GM11168 (cell line): ENCODE data around the gene MMGT1.

Experiments used
- in situ Hi-C: fragments of 300-500 bp; cut with MboI; formaldehyde crosslinking; loops from one replicate; pipeline ENCODE4 v1.12.0; 2022; ENCODE audit warnings: low sequenced_read_pairs; ENCODE audit not compliant: unreplicated experiment

The MMGT1 gene

DNA sequence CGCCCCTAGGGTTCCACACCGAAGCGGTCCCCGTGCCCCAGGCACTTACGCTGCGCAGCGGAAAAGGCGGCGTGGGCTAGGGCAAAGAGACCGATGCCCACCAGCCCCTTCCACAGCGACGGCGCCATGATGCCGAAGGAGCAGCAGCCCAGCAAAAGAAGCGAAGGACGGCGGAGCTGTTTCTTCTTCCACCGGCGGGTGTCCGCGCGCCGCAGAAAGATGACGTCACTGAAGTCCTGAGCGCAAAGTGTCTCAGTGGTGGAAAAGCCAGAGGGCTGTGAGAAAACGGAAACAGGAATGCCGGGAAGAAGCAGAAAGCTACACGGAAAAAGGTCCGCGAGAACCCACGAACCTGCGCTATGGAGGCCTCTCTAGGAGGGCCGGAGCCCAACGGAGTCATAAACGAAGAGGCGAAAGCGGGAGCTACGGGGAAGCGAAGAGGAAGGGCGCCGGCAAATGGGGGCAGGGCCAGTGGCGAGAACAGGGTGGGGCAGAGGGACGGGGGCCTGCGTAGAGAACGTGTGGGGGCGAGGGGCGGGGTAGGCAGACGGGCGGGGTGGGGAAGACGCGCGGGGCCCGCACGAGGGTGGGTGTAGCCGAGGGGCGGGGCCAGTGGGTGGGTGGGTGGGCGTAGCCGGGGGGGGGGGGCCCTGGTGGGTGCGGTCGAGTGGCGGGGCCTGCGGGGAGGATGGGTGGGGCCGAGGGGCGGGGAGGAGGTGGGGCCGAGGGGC, at the start of gene MMGT1:
TSS of gene MMGT1 (minus strand) at position 441 of the 731 bp plus-strand sequence. CDS start at position 128, 313 bp downstream.
- in situ Hi-C loops = no loop called here

DNA sequence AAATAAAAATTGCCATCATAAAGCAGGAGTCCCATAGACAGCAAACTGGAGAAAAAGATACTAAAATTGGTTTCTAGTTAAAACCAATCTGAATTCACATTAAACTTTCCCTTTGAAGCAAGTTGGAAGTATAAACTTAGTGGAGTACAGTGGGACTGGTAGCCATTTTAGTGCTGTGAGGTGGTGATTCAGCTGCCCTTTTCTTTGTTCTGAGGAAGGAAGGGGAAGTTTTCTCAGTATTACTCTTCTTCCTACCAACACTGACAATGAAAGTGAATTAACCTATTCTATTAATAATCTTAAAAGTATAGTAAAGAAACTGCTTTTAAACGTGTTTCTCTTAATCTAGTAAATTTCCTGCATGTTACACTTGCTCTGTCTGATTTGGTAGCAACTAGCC, 48.1 kb upstream of the MMGT1 start:
- in situ Hi-C loops = no loop called here

DNA sequence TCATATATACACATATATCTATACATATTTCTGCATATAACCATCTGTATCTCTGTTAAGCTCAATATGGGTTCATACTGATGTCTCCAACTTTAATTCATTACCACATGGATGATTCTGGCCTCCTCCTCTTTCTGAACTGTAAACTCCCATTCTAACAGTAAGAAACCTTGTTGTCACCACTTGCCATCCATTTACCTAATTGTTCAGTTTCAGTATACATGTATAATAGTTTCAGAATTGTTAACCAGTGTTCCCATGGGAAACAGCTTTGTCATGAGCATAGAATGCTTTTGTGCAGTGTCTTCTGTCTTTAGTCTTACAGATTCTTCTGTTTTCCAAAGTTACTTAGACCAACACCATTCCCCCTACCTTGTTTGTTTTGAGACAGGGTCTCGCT, 47.4 kb upstream of the MMGT1 start:
- in situ Hi-C loops = no loop called here

DNA sequence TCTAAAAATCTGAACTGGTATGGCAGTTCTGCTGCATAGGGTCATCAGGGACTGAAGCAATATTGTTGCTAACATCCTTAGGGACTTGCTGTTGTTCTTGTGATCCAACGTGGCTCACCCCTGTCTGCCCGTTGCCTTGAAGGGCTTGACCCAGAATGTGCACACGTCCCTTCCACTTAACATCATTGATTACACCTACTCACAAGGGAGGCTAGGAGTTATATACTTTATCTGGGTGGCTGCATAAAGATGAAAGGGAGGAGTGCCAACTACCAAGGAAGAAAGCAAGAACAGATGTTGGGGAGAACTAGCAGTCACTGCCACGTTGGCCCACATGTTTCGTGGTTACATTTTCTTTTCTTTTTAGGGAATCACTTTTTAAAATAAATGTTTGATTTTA, 45.4 kb upstream of the MMGT1 start:
- in situ Hi-C loops = no loop called here

DNA sequence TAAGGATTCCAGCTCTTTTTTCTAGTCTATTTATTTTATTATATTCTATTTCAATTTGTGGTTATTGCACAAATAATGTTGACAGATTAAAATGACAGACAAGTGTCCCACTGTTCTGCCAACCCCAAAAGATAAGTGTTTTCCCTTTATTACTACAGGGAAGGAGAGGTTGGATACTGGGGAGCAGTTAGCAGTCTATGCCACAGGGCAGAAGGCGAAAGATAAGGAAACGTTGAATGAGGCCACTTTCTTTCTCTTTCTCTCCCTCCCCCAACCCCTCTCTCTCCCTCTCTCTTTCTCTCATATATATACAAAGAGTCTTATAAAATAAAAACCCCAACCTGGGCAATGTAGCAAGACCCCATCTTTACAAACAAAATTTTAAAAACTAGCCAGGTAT, 43.1 kb upstream of the MMGT1 start:
- in situ Hi-C loops = no loop called here

DNA sequence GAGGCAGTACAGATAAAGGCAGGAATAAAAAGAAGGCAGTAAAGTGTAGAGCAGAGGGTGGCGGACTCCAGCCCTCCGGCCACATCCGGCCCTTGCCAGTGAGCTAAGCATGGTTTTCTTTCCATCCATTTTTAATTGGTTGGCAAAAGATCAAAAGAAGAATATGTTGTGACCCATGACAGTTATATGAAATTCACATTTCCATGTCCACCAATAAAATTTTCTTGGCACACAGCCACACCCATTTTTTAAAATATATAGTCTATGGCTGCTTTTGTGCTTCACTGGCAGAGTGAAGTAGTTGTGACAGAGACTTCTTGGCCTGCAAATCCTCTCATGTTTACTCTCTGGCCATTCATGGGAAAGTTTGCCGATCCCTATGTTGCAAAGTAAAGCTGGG, 41.2 kb upstream of the MMGT1 start:
- in situ Hi-C loops = no loop called here

DNA sequence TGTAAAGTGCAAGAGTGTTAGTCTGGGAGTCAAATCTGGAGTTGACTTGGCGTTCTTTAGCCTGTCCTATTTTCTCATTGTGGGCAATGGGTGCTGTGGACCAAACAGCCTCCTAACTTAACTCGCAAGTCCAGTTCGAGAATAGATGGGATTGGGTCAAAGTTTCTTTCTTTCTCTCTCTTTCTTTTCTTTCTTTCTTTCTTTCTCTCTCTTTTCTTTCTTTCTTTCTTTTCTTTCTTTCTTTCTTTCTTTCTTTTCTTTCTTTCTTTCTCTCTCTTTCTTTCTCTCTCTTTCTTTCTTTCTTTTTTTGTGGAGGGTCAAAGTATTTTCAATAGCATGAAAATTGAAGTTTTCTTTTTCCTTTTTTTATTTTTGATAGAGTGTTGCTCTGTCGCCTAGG, 14.5 kb upstream of the MMGT1 start:
- in situ Hi-C loops = no loop called here

DNA sequence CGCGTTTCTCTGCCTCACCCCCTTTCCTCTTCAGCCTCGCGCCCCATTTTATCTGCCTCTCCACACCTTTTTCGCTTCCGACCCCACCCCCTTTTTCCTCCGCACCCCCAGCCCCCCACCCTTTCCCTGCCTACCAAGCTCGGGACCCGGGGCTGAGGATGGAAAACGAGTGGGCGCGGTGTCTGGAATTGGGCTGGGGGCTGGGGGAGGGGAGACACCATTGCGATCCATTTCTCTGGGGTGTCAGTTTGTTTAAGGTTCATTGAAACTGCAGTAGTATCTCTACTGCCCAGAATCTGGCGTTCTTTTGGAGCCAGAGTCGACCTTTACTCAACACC, 12.2 kb upstream of the MMGT1 start:
- in situ Hi-C loops = no loop called here

DNA sequence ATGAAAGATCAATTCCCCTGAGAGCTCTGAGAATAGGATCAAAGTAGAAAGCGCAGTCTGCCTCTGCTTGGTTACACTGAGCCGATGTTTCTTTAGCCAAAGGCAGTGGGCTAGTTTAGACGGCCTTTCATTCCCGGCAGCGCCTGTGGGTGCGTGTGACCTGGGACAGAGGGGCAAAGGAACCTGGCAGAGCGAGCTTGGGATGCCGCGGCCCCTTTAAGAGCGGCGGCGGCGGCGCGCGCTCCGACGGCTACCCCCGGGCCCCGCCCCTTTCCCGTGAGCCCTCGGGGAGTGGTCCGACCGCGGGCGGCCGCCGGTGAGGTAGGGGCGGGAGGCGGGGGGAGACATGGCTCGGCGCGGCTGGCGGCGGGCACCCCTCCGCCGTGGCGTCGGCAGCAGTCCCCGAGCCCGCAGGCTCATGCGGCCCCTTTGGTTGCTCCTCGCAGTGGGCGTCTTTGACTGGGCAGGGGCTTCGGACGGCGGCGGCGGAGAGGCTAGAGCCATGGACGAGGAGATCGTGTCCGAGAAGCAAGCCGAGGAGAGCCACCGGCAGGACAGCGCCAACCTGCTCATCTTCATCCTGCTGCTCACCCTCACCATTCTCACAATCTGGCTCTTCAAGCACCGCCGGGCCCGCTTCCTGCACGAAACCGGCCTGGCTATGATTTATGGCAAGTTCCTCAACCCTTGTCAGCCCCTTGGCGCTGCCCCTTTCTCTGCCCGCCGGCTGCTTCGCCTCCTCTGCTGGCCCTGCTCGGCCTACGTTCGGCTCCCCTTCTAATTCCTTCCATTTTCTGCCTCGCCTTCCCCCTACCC, 11.6 kb upstream of the MMGT1 start, which contains the start of gene SLC9A6:
TSS of gene SLC9A6 (plus strand) at position 279 of the 816 bp plus-strand sequence. CDS start at position 503, 224 bp downstream.
- in situ Hi-C loops = no loop called here

DNA sequence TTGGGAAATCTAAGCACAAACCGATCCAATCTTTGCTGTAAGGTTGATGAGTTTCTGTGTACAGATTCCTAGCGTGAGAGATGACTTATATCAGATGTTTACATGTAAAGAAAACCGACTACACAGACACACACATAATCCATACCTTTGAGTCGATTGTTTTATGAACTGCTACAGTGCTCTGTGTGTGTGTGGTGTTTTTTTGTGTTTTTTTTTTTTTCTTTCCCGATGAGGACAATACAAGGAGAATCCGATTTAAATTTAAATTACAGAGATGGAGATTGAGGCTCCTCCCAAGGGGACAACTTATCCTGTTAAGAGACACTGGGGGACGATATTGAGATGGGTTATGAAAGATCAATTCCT, 11.0 kb upstream of the MMGT1 start:
- in situ Hi-C loops = no loop called here

DNA sequence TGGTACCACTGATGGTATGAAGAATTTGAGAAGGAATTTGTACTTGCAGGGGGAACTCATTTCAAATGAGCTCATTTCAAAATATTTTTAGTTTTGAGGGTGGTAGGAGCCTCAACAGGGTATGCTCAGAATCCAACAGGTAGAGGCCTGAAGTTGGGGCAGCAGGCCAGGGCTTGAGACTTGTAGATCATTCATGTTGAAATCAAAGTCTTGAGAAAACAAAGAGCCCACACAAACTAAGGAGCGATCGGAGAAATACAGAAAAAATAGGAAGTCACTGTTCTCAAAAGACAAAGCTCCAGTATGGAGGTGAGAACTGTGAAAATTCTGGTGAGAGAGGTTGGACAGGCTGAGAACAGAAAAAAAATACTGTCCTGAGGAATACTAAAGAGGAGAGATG, 10.5 kb upstream of the MMGT1 start:
- in situ Hi-C loops = no loop called here

DNA sequence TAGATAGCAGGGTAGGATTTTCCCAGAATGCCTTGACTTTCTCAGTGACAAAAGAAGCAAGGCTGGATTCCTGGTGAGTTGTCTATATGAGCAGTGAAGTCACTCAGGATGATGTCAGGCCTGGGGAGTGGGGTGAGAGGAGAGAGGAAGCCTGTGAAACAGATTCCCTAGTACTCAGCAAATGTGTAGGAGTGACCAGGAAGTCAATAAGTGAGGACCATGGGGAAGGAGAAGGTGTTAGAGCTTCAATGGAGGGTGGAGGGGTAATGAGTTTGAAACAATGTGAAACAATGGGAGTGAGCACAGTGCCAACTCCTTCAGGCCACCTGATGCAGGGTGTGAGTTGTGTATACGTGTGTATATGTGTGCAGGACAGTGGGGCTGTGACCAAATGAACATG, 9.1 kb upstream of the MMGT1 start:
- in situ Hi-C loops = no loop called here

DNA sequence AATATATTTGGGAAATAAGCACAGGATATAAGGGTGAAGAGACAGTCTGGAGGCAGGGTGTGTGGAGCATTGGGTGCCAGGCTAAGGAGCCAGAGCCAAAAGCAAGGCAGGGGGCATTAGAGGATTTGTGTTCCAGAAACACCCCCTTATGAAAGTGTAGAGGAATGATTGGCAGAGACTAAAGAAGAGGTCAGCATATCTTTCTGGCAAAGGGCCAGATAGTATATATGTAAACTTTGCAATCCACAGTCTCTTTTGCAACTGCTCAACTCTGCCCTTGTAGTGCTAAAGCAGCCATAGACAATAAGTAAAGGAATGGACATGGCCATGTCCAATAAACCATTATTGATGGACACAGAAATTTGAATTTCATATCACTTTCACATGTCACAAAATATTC, 7.9 kb upstream of the MMGT1 start:
- in situ Hi-C loops = no loop called here

DNA sequence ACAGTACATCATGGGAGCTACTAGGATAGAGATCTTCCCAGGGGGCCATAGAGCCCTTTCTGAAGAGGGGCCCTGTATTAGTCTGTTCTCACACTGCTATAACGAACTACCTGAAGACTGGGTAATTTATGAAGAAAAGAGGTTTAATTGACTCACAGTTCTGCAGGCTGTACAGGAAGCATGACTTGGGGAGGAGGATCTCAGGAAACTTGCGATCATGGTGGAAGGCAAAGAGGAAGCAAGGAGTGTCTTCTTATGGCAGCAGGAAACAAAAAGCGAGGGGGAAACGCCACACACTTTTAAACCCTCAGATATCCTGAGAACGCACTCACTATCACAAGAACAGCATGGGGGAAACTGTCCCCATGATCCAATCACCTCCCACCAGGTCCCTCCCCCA, 7.2 kb upstream of the MMGT1 start:
- in situ Hi-C loops = no loop called here

DNA sequence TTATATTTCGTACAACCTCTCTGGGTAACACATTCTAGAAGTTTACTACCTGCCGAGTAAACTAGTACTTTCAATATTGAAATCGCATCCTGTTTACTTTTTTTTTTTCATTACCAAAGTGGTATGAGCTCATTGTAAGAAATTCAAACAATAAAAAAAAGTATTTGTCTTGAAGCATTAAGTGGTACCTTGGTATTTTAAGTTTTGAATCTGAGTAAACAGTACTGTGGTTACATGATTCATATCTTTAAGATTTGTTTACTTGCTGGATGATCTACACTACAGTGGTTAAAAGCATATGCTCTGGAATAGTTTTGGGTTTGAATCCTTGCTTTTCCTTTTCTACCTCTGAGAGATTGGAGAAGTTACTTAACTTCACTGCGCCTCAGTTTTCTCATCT, 3.8 kb upstream of the MMGT1 start:
- in situ Hi-C loops = no loop called here

DNA sequence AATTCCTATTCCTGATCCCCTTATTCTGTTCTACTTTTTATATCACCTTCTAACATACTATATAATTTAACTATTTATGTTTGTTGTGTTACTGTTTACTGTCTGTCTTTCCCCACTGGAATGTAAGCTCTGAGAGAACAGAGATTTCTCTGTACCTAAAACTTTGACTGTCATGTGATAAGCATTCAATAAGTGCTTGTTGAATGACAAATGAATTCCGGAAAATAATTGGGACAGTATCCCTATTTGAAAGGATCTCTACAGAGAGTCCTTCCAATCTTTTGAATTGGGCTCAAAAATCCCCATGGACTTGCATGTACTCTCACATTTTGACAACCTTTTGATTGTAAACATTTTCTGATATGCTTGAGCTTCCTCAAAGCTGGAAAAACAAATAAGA, 1.6 kb upstream of the MMGT1 start:
- in situ Hi-C loops = no loop called here

DNA sequence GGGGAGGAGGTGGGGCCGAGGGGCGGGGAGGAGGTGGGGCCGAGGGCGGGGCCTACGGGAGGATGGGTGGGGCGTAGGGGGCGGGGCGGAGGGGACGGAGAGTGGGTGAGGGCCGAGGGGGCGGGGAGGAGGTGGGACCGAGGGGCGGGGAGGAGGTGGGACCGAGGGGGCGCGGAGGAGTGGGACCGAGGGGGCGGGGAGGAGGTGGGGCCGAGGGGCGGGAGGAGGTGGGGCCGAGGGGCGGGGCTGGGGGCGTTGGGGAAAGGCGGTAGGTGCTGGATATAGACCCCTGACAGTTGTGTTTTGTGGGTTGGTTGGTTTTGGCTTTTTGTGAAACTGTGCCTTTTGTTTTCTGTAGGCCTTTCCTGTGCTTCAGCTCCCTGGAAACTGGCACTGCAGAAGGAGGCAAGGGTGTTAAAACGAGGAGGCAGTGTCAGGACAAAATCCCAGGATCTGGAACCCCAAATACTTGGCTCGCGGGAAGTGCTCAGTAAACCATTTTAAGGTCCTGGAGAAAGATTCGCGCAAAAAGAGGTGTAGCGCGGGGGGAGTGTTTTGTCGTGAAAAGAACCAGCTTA, 580 bp upstream of the MMGT1 start:
- in situ Hi-C loops = no loop called here

DNA sequence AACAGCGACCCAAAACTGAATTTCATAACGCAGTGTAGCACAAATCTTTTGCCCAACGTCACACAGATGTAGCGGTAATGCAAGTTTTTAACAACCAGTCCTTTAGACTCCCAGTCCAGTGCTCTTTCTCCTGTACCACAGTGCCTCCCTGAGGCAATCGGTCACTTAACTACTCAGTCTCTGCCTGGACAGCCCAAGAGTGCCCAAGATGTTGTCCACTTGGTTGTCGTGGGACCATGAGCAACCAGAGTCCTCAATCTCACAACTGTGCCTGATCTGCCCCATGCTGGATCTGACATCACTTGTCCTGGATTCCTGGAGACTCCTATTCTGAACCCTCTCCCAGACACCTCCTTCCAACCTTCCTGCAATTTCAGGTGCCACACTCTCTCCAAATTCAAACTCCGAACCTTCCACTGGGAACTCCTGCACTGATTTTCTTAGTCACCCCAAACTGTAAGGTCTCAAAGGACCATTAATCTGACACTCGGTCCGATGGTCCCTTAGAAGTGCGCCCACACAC, 702 bp downstream of the MMGT1 start:
- in situ Hi-C loops = no loop called here

DNA sequence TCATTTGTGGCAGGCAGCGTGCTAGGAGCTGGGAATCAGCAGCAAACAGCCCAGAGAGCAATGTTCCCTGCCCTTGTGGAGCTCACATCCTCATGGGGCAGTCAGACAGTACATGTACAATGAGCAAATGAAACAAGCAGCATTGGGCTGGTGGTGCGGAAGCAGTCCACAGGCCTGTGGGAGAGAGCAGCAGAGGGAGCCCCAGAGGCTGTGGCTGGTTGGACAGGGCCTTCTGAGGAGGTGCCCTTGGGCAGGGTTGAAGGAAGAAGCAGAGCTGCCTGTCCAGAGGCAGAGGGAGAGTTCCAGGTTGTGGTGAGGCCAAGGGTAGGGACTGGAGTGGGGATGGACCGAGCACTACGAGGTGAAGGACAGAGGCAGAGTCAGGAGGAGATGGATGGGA, 22.5 kb downstream of the MMGT1 start:
- in situ Hi-C loops = no loop called here

DNA sequence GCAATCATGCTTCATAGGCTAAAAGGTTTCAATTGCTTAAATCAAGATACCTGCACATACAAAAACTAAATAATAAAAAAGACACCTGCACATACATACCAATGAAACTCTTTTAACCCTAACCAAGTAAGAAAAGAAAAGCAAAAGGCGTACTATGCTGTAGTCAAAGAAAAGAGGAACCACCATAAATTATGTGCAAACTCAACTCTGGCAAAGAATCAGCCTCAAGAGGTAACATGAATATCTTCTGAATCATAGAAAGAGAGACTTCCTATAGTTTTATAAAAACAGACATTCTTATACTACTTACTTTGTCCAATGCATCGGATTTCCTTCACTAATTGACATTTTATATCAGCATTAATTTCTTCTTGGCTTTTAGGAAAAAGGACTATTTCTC, 29.3 kb downstream of the MMGT1 start:
- in situ Hi-C loops = no loop called here
